Thoracic aorta (tissue), 2 donors: Measurements from ENCODE around the gene THEM5. TPM values are rescaled to one million over a fixed set of nuclear protein-coding genes. Genes with fewer than 3 reads are reported as not detected.

Experiments
- ATAC-seq: fragments of 150-250 bp; one replicate; pipeline ENCODE4 v1.8.0; 2017; ENCODE audit warnings: low read depth; ENCODE audit not compliant: insufficient number of reproducible peaks, low FRiP score
- DNase-seq: peaks from one replicate; pipeline ENCODE4 v3.0.0-alpha.2; 2020; ENCODE audit warnings: low spot score
- H3K27ac ChIP-seq, 2 donors: fragments of 200-600 bp; sonication (generic); 1 replicate in 1 of 2; 2 replicates in 1 of 2; pipeline ENCODE4 v1.5.1; 2016; ENCODE audit warnings: mild to moderate bottlenecking in 2 of 2, moderate library complexity in 2 of 2
- H3K27me3 ChIP-seq: fragments of 200-600 bp; sonication (generic); replicated peaks from 2 replicates; pipeline ENCODE4 v1.6.0; 2016; ENCODE audit warnings: mild to moderate bottlenecking; ENCODE audit not compliant: insufficient read depth
- H3K36me3 ChIP-seq: fragments of 200-600 bp; sonication (generic); one replicate; pipeline ENCODE4 v1.5.1; 2016
- H3K4me1 ChIP-seq, 2 donors: fragments of 200-600 bp; sonication (generic); 1 replicate in 1 of 2; 2 replicates in 1 of 2; pipeline versions ENCODE4 v1.5.1 to v1.6.0; 2016; ENCODE audit warnings: low read depth in 2 of 2, mild to moderate bottlenecking in 1 of 2; ENCODE audit not compliant: control insufficient read depth in 1 of 2
- H3K4me3 ChIP-seq: fragments of 200-600 bp; sonication (generic); 2 replicates; pipeline ENCODE4 v1.5.1; 2016; ENCODE audit warnings: mild to moderate bottlenecking
- H3K9me3 ChIP-seq: fragments of 200-600 bp; sonication (generic); 2 replicates; pipeline ENCODE4 v1.5.1; 2016
- CTCF ChIP-seq: fragments of 200-600 bp; sonication (generic); IDR thresholded peaks from one replicate; pipeline ENCODE4 v1.5.1; 2019; ENCODE audit warnings: antibody characterized with exemption
- total RNA-seq, 2 donors: library from RNA; depleted of rRNA; stranded (reverse); fragments of >200 nt; gene quantifications; one replicate each; pipeline versions ENCODE4 v1.1.0 to v1.2.3, GENCODE V29; 2016

THEM5 gene
- total RNA-seq, 2 donors from 2014 or later, result not detected

GRCh38 chr1:151814971-151815545 is 38.5 kb downstream of the THEM5 start:
- DNase-seq (no peak), ATAC-seq (no peak)
- no peak for TF ChIP-seq CTCF
- no peaks in the 10 kb centered on the region for H3K9me3 ChIP-seq
- H3K4me1 ChIP-seq, result no peaks in the 10 kb centered on the region
- H3K27me3 ChIP-seq, result no peaks in the 10 kb centered on the region
- H3K27ac ChIP-seq, result no peak overlapping the region
- H3K36me3 ChIP-seq, result no peaks in the 10 kb centered on the region
- H3K4me3 ChIP-seq, result no peak overlapping the region

GRCh38 chr1:151814426-151814825 is 39.1 kb downstream of the THEM5 start:
- H3K9me3 ChIP-seq, result no peaks in the 10 kb centered on the region
- no peak overlapping the region for H3K4me3 ChIP-seq
- no peaks in the 10 kb centered on the region for H3K4me1 ChIP-seq
- no peak for DNase-seq
- no peak for TF ChIP-seq CTCF
- no peak overlapping the region for H3K27ac ChIP-seq
- no peaks in the 10 kb centered on the region for H3K36me3 ChIP-seq
- ATAC-seq, result no peak
- no peaks in the 10 kb centered on the region for H3K27me3 ChIP-seq

- TF ChIP-seq CTCF, result no peak
Observed at GRCh38 chr1:151813271-151813977, 40.1 kb downstream of the THEM5 start.

GRCh38 chr1:151811181-151811580 is 42.3 kb downstream of the THEM5 start:
- no peak overlapping the region for H3K4me3 ChIP-seq

More at GRCh38 chr1:151813271-151813977, 40.1 kb downstream of the THEM5 start:
- Histone ChIP-seq H3K4me1 (no peaks in the 10 kb centered on the region), H3K27ac (no peak overlapping the region), H3K27me3 (no peaks in the 10 kb centered on the region), H3K9me3 (no peaks in the 10 kb centered on the region), H3K4me3 (no peak overlapping the region), H3K36me3 (no peaks in the 10 kb centered on the region)
- no peak for DNase-seq
- ATAC-seq, result no peak

More at GRCh38 chr1:151811181-151811580, 42.3 kb downstream of the THEM5 start:
- no peak for ATAC-seq
- Histone ChIP-seq H3K27me3 (no peaks in the 10 kb centered on the region), H3K36me3 (no peaks in the 10 kb centered on the region), H3K27ac (no peak overlapping the region), H3K9me3 (no peaks in the 10 kb centered on the region), H3K4me1 (no peaks in the 10 kb centered on the region)
- no peak for DNase-seq
- no peak for TF ChIP-seq CTCF
